Stimulated activated CD4-positive, alpha-beta T cell treated with anti-CD3 and anti-CD28 coated beads, TNF-alpha, amount 100 ng/mL, for 4 hours (primary cell): Measurements from ENCODE around the gene USP25.
A peak's percentile ranks its signal among the peaks of the same experiment; 100 is the strongest.

Experiments used
- DNase-seq, 3 experiments: peaks; one replicate each; pipeline ENCODE4 v3.0.0-alpha.2; 2020; ENCODE audit warnings: low read depth in 3 of 3

The USP25 gene

GRCh38 chr21:15820327-15820726 is 90.5 kb downstream of the USP25 start:
- DNase-seq, result no peak

GRCh38 chr21:15820852-15821379 is 91.1 kb downstream of the USP25 start:
- no peak for DNase-seq

- DNase-seq, result no peak
Measured at GRCh38 chr21:15823486-15824150, 93.8 kb downstream of the USP25 start.

DNA sequence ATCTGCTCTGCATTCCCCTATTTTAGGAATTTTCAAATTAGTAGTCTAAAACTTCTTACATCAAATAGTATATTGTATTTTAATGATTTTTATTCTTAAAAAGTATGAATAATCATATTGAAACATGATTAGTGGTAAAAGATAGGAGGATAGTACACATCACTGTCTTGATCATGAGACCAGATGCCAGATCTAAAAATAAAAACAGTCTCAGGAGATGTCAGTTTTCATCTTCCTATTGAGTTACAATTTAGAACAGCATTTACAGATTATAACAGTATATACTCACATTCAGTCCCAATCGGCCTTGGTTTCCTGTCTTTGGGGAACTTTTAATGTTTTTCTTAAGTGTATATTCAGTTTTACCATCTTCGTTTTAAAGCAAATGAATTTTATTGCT is 95.9 kb downstream of the USP25 start:
- DNase-seq, result no peak

- DNase-seq, result peak in 1 of 3 experiments; percentile 5
Measured at GRCh38 chr21:15826147-15826780, 96.5 kb downstream of the USP25 start.

DNA sequence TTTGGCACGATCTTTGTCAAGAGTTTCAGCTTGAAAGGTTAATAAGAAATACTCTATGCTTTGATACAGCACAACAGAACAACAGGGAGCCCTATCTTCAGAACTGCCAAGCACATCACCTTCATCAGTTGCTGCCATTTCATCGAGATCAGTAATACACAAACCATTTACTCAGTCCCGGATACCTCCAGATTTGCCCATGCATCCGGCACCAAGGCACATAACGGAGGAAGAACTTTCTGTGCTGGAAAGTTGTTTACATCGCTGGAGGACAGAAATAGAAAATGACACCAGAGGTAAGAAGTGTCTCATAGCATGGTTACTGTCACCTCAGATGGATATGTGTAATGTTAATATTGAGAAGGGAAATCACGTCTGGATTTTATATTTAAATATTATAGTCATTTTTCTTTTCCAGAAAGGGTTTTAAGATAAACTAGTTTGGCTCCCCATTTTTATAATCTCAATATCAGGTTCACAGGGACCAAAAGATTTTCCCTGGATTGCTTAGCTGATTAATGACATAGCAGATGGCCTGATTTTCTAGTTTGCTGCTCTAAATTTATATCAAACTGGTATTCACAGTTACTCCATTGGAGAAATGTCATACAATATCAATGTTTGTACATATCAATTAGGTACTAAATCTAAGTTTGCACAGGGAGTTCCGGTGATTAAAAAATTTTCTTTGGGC is 97.3 kb downstream of the USP25 start:
- DNase-seq, result no peak

DNA sequence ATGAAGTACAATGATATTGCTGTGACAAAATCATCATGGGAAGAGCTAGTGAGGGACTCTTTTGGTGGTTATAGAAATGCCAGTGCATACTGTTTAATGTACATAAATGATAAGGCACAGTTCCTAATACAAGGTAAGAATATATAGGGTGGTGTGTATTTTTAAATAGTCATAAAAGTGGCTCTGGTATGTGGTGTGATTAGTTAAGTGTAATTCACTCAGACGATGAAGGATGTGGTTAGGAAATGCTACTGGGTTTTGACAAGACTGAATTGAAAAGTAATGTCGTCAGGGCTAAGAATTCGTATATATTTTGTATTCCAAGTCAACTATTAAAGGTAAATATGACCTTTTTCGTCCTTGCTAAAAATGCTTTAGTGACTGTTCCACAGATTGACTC is 101.7 kb downstream of the USP25 start:
- no peak for DNase-seq

GRCh38 chr21:15837645-15838044 is 107.9 kb downstream of the USP25 start:
- DNase-seq, result no peak

GRCh38 chr21:15839026-15839425 is 109.2 kb downstream of the USP25 start:
- no peak for DNase-seq

DNA sequence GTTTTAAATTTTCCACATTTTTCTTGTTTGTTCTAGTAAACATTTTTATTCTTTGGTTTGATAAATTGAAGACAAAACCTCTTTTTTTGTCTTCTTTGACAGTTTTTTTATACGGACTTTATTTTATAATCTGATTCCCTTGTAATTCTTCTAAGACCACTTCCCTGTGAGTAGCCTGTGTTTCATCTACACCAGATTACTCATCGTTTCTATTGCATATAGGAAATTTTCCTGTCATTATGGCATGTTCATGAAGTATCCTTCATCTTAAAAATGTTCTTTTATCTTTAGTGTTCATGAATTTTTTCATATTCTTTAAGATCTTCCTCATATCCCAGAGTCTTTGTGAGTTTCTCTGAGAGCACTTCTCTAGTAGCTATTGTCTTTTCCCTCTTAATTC is 109.8 kb downstream of the USP25 start:
- no peak for DNase-seq

DNA sequence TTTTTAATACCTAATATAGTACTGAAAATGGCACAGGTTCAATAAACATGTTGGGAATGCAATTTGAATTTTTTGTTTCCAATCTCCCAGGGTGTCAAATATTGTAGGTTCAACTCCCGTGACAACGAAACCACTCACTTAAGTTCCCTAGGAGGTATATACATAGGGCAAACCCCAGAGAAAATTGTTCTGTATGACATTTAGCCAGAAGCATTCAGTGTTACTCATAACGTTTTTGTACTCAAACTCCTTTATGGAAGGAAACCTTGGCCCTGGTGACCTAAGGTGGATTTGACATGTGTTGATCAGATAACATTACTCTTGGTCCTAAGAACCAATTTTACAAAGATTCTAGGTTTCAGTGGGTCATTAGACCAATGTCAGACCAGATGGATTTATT is 110.6 kb downstream of the USP25 start:
- no peak for DNase-seq

GRCh38 chr21:15841856-15842564 is 112.2 kb downstream of the USP25 start:
- DNase-seq, result no peak

DNA sequence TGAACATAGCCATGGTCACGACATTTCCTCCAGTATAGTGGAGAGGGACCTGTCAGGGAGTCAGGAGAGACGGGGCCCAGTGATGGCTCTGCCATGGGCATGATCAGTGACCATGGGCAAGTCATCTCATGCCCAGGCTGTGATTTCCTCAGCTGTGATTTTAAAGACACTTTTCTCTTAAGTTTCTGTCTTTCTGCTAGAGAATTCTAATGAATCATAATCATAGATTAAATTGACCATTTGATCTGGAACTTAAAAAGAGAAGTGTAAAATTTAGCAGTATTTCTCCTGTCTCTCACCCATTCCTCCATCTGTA is 112.7 kb downstream of the USP25 start:
- DNase-seq, result no peak

GRCh38 chr21:15843766-15844165 is 114.0 kb downstream of the USP25 start:
- no peak for DNase-seq

GRCh38 chr21:15848634-15849560 is 119.1 kb downstream of the USP25 start:
- DNase-seq, result no peak

DNA sequence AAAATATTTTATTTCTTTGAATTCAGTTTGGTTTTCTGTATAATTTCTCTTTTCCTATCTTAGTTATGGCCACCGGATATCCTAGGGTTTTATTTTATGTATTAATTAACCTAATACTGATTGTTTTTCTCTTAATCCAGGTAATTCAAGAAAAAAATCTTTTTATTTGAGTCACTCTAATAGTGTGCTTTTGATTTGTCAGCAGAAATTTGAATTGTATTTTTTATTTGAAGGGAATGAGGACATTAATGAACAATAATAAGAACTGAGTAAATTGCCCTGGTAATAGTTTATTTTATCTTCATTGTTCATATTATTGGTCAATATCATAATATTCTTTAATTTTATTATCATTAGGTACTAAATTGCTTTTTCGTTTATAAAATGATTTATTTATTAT is 120.1 kb downstream of the USP25 start:
- DNase-seq, result no peak

GRCh38 chr21:15850645-15851044 is 120.9 kb downstream of the USP25 start:
- no peak for DNase-seq

GRCh38 chr21:15852146-15852545 is 122.4 kb downstream of the USP25 start:
- DNase-seq, result no peak

DNA sequence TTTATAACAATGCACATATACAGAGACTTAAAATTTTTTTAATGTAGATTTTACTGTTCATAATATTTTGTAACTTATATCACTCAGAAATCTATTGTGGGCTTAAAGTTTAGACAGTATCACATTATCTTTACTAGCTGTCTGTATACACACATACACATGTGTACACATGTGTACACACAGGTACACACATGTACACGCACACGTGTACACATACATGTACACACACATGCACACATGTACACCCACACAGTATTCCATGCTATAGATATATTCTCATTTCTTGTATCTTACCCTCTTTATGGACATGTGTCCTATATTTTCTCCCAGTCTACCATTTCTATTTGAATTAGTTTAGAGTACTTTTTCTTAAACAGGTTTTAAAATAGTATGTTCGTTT is 123.3 kb downstream of the USP25 start:
- no peak for DNase-seq

- DNase-seq, result no peak
Measured at GRCh38 chr21:15856813-15857212, 127.0 kb downstream of the USP25 start.

DNA sequence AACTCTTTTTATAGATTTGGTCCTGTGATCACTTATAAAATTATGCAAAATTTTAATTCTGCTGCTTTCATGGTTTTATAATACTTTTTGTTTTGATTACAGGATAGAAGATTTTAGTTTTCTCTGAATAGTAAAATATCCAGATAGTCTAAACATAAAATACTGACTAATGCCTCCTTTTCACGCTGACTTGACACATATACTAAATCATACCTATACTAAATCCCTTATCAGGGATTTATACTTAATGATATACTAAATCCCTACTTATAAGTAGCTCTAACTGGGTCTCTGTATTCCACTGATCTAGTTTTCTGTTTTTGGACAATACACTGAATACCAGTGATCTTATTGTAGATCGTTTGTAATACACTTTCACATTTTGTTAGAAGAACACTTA is 128.0 kb downstream of the USP25 start:
- DNase-seq, result no peak
